GM21381 (cell line): ENCODE results near the gene VARS2.
"Not testable (repeated sequence)": the region's sequence is repeated elsewhere in the genome, so short reads cannot be mapped to it uniquely, and the experiment has no call there.

Source experiments
- ATAC-seq: cut with Tn5 transposase; IDR thresholded peaks from one replicate; pipeline ENCODE4 v1.9.1; 2021; ENCODE audit warnings: mild to moderate bottlenecking, moderate library complexity; ENCODE audit not compliant: unreplicated experiment

VARS2 gene

DNA sequence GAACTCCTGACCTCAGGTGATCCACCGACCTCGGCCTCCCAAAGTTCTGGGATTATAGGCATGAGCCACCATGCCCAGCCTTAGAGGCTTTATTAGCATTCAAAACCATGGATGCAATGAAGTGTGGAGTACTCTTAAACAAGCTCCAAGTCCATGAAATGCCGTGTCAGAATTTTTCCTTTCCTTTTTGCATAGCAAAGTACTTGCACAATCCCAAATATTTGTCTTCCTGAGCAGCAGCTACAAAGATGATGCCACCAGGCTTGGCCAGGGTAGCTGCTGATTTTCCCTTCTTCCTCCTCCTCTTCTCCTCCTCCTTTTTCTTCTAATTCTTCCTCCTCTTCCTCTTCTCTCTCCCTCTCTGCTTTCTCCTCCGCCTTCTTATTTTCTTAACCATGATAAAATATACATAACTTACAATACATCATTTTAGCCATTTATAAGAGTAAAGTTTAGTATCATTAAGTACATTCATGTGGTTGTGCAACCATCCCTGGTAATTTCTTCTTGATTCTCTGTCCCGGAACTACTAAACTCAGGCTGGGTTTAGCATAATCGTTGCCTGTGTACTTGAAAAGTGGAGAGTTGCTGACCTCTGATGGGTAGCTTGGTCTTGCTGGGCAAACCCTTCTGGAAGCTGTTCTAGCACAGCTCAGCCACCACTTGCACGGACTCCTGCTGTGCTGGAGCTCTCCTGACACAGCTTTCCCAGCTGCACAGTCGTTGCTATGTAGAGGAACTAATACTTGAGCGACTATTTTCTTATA, 47.1 kb downstream of the VARS2 start:
- ATAC-seq = no peak

DNA sequence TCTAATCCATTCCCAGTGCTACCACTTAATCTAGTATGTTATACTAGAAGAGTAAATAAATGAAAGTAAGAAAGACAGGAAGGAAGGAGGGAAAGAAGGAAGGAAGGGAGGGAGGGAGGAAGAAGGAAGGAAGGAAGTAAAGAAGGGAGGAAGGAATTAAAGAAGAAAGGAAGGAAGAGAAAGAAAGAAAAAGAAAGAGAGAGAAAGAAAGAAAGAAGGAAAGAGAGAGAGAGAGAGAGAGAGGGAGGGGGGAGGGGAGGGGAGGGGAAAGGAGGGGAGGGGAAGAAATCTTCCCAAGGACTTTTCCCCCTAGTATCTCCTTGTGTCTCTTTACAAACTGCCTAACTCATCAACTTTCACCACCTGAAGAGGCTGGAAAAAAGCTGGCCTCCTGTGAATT, 48.7 kb downstream of the VARS2 start:
- ATAC-seq = no peak

GRCh38 chr6:30963641-30964040, 49.6 kb downstream of the VARS2 start:
- ATAC-seq = no peak

GRCh38 chr6:30964075-30964474, 50.0 kb downstream of the VARS2 start:
- ATAC-seq = no peak

GRCh38 chr6:30965140-30965601, 51.1 kb downstream of the VARS2 start:
- ATAC-seq = no peak

- no peak for ATAC-seq
Observed at GRCh38 chr6:30966154-30966553, 52.1 kb downstream of the VARS2 start.

- ATAC-seq = not testable (repeated sequence)
Observed at GRCh38 chr6:30969171-30969570, 55.1 kb downstream of the VARS2 start.

DNA sequence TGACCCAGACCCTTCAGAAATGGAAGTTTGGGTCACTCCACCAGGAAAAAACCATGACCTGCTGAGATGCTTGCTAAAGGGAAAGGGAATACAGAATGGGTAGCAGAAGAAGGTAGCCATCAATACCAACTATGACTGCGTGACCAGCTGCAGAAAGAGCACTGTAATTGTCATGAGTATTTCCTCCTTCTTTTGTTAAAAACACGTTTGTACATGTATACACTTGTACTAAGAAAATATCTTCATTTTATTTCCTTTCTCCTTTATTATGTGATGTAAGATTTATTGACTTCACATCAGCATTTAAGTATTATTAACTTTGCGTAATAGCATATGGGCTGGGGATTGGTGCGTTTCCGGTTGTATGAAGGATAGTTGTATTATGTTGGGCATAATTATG, 56.9 kb downstream of the VARS2 start:
- ATAC-seq = no peak

- no peak for ATAC-seq
Observed at GRCh38 chr6:30972816-30973215, 58.8 kb downstream of the VARS2 start.

DNA sequence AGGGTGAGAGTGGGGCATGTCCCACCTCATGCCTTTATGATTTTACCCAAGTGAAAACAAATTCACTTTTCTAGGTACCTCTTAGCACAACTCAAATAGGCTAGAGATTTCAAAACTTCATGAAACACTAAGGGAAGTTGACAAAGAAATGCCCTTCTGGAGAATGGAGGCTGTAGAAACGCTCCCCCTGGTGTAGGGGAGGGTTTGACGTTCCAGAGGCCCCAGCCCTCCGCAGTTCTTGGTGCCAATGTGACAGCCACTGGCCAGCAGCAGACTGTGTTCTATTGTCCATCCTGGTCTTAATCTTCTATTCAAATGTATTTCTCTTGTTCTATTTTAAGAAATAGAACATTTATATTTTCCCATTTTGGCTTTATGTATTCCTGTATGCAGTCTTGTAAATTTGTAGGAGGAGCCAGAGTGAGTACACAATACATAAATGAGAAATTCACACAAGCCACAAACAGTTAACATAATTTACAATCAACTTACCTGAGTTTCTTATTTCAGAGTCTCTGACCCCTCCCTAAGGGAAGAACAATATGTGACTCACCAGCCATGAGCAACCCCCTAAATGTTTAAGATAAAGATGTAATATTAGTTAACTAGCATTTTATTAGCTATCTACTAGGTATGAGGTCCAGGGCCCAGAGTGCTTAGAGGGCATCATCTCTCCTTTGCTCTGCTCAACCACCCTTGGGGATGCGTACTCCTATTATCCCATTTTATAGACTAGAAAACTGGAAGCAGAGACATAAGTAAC, 60.6 kb downstream of the VARS2 start:
- ATAC-seq = no peak
